Ishikawa (cell line): ENCODE data around the gene TUT1.

ENCODE experiments used
- CEBPB ChIP-seq: IDR thresholded peaks from 2 replicates; pipeline ENCODE4 v1.6.1; 2012
- CREB1 ChIP-seq: IDR thresholded peaks from 2 replicates; pipeline ENCODE4 v1.6.1; 2012; ENCODE audit warnings: low read depth
- EGR1 ChIP-seq: IDR thresholded peaks from 2 replicates; pipeline ENCODE4 v1.6.1; 2012
- EP300 ChIP-seq: IDR thresholded peaks from 2 replicates; pipeline ENCODE4 v1.6.1; 2012; ENCODE audit warnings: borderline replicate concordance
- MAX ChIP-seq: IDR thresholded peaks from 2 replicates; pipeline ENCODE4 v1.6.1; 2012
- NFIC ChIP-seq: IDR thresholded peaks from 2 replicates; pipeline ENCODE4 v1.6.1; 2012
- RAD21 ChIP-seq: IDR thresholded peaks from 2 replicates; pipeline ENCODE4 v1.6.1; 2012; ENCODE audit warnings: low read depth
- REST ChIP-seq: IDR thresholded peaks from 2 replicates; pipeline ENCODE4 v1.6.1; 2012; ENCODE audit warnings: low read depth, mild to moderate bottlenecking
- TAF1 ChIP-seq: IDR thresholded peaks from 2 replicates; pipeline ENCODE4 v1.6.1; 2012; ENCODE audit warnings: low read depth, mild to moderate bottlenecking
- TCF12 ChIP-seq: IDR thresholded peaks from 2 replicates; pipeline ENCODE4 v1.6.1; 2012; ENCODE audit warnings: low read depth
- TEAD4 ChIP-seq: IDR thresholded peaks from 2 replicates; pipeline ENCODE4 v1.6.1; 2012
- YY1 ChIP-seq: IDR thresholded peaks from 2 replicates; pipeline ENCODE4 v1.6.1; 2012; ENCODE audit warnings: low read depth

GRCh38 chr11:62580959-62581715 is 10.2 kb downstream of the TUT1 start:
- no peak for TF ChIP-seq REST
- no peak for TF ChIP-seq YY1
- no peak for TF ChIP-seq EP300
- TF ChIP-seq CEBPB: no peak
- no peak for TF ChIP-seq TCF12
- no peak for TF ChIP-seq TEAD4
- no peak for TF ChIP-seq MAX
- TF ChIP-seq TAF1: no peak
- no peak for TF ChIP-seq NFIC
- no peak for TF ChIP-seq CREB1
- no peak for TF ChIP-seq RAD21
- no peak for TF ChIP-seq EGR1
